ENCODE results near the gene CXCL1. TPM values are rescaled to one million over a fixed set of nuclear protein-coding genes. Genes with fewer than 3 reads are reported as not detected.

CXCL1 gene
- total RNA-seq = 70.6 and 232 TPM in 2 replicates

DNA sequence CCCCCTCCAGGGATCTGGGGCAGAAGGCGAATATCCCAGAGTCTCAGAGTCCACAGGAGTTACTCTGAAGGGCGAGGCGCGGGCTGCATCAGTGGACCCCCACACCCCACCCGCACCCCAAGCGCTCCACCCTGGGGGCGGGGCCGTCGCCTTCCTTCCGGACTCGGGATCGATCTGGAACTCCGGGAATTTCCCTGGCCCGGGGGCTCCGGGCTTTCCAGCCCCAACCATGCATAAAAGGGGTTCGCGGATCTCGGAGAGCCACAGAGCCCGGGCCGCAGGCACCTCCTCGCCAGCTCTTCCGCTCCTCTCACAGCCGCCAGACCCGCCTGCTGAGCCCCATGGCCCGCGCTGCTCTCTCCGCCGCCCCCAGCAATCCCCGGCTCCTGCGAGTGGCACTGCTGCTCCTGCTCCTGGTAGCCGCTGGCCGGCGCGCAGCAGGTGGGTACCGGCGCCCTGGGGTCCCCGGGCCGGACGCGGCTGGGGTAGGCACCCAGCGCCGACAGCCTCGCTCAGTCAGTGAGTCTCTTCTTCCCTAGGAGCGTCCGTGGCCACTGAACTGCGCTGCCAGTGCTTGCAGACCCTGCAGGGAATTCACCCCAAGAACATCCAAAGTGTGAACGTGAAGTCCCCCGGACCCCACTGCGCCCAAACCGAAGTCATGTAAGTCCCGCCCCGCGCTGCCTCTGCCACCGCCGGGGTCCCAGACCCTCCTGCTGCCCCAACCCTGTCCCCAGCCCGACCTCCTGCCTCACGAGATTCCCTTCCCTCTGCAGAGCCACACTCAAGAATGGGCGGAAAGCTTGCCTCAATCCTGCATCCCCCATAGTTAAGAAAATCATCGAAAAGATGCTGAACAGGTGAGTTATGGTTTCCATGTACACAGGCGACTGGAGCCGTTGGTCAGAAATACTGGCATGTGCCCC is at the start of gene CXCL1:
Gene CXCL1, plus strand, starts transcription at position 264 of the 926 bp plus-strand sequence. Its CDS starts 78 bp downstream, at position 342.

DNA sequence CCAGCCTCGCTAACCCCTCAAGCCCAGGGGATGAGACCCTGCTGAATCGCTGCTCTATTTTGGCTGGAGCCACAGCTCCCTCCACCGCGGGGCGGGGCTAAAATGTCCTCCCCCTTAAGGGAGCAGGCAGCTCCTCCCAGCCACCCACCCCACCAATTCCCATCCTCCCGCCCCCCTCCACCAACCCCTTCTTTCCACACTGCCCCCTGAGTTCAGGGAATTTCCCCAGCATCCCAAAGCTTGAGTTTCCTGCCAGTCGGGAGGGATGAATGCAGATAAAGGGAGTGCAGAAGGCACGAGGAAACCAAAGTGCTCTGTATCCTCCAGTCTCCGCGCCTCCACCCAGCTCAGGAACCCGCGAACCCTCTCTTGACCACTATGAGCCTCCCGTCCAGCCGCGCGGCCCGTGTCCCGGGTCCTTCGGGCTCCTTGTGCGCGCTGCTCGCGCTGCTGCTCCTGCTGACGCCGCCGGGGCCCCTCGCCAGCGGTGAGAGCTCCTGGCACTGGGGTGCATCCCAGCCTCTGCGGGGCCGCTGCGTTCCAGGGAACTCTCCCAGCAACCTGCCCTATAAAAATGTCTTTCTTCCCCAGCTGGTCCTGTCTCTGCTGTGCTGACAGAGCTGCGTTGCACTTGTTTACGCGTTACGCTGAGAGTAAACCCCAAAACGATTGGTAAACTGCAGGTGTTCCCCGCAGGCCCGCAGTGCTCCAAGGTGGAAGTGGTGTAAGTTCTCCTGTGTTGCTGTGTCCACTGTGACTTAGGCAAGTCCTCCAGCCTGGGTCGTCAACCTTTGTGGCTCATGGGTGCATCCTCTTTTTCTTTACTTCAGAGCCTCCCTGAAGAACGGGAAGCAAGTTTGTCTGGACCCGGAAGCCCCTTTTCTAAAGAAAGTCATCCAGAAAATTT is 32.6 kb upstream of the CXCL1 start, which contains the start of gene CXCL6:
Gene CXCL6, plus strand, starts transcription at position 306 of the 907 bp plus-strand sequence. Its CDS starts 73 bp downstream, at position 379.

DNA sequence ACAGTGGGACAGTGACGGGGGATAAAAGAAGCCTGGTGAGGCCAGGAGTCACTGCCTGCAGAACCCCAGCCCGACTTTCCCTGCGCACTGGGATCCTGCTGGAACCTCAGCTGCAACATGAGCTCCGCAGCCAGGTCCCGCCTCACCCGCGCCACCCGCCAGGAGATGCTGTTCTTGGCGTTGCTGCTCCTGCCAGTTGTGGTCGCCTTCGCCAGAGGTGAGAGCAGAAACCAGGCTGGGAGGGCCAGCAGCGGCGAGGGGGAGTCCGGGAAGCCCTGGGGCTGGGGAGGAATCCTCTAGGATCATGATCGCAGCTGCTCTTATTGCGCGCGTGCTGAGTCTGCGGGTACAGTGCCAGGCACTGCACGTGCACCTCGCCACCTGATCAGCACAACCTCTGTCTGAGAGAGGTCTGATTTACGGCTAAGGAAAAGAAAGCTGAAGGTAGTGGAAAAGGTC is 15.9 kb upstream of the CXCL1 start, which contains the start of gene PF4V1:
Gene PF4V1, plus strand, starts transcription at position 51 of the 459 bp plus-strand sequence. Its CDS starts 67 bp downstream, at position 118.

Other genes starting within 250 kb of the CXCL1 start
- under 0.01 TPM in 2 replicates for gene RASSF6, start 249.0 kb upstream of the CXCL1 start, total RNA-seq
- gene CXCL8, start 128.8 kb upstream of the CXCL1 start, total RNA-seq = 29.5 and 107 TPM in 2 replicates
- 32.7 and 66.7 TPM in 2 replicates for gene CXCL6, start 32.7 kb upstream of the CXCL1 start, total RNA-seq
- gene PF4V1, start 16.1 kb upstream of the CXCL1 start, total RNA-seq = 51.0 and 75.8 TPM in 2 replicates
- gene PF4, start 112.6 kb downstream of the CXCL1 start, total RNA-seq = 0.85 and 1.4 TPM in 2 replicates
- 0.09 TPM in 1 of 2 replicates, not detected in the other for gene PPBP, start 118.8 kb downstream of the CXCL1 start, total RNA-seq
- gene CXCL5, start 129.3 kb downstream of the CXCL1 start, total RNA-seq = 14.0 and 21.0 TPM in 2 replicates
- 4.0 and 18.5 TPM in 2 replicates for gene CXCL3, start 169.3 kb downstream of the CXCL1 start, total RNA-seq
- gene CXCL2, start 229.8 kb downstream of the CXCL1 start, total RNA-seq = 6.2 and 18.2 TPM in 2 replicates

Measured in smooth muscle cell of bladder (primary cell).